Ascending aorta (tissue), 2 donors: ENCODE data around the gene PCARE. TPM values are rescaled to one million over a fixed set of nuclear protein-coding genes. Genes with fewer than 3 reads are reported as not detected.

ENCODE experiments used
- DNase-seq, 2 donors: peaks; one replicate each; pipeline ENCODE4 v3.0.0-alpha.2; 2019; ENCODE audit warnings: low spot score in 2 of 2
- H3K27ac ChIP-seq, 2 donors: fragments of 200-600 bp; sonication (generic); one replicate each; pipeline ENCODE4 v1.5.1; 2016 to 2017; ENCODE audit warnings: mild to moderate bottlenecking in 1 of 2
- H3K27me3 ChIP-seq: fragments of 200-600 bp; sonication (generic); one replicate; pipeline ENCODE4 v1.5.1; 2017
- H3K36me3 ChIP-seq, 2 donors: fragments of 200-600 bp; sonication (generic); one replicate each; pipeline ENCODE4 v1.5.1; 2016
- H3K4me1 ChIP-seq, 2 donors: fragments of 200-600 bp; sonication (generic); one replicate each; pipeline ENCODE4 v1.5.1; 2016 to 2017; ENCODE audit warnings: mild to moderate bottlenecking in 1 of 2
- H3K4me3 ChIP-seq, 2 donors: fragments of 200-600 bp; sonication (generic); one replicate each; pipeline ENCODE4 v1.5.1; 2016 to 2017; ENCODE audit warnings: mild to moderate bottlenecking in 1 of 2
- H3K9me3 ChIP-seq, 2 donors: fragments of 200-600 bp; sonication (generic); one replicate each; pipeline ENCODE4 v1.5.1; 2016
- intact Hi-C: fragments of 100-400 bp; cut with DNase I; formaldehyde crosslinking; loops from one replicate; pipeline ENCODE4 v1.15.1; 2023
- total RNA-seq: library from RNA; depleted of rRNA; stranded (reverse); fragments of >200 nt; gene quantifications from one replicate; pipeline ENCODE4 v1.1.0, GENCODE V29; 2016
- TF ChIP-seq, protein P1 (sequence below), 3 experiments: fragments of 200-600 bp in 2 of 3; fragments of 450-650 bp in 1 of 3; sonication (generic) in 2 of 3; IDR thresholded peaks; one replicate each; pipeline ENCODE4 v1.5.1; 2016 to 2019; ENCODE audit warnings: antibody characterized with exemption in 3 of 3, mild to moderate bottlenecking in 1 of 3, moderate library complexity in 1 of 3

Gene PCARE
- total RNA-seq, 1 donor from 2014 or later, result not detected

DNA sequence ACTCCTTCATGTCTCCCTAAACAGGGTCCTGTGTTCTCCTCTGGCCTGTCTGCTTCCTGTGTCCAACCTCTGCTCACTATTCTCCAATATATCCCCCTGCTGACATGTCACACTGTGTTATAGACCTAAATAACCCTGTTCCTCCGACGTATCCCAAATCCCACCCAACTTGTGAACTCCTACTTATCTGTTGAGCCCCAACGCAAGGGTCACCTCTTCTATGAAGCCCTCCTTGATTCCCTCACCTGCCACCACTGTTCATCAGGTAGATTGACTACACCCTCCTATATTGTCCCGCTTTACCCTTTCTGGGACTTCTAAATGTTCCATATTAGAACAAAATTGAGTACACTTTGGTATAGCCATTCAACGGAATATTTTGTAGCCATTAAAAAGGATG is 42.1 kb downstream of the PCARE start:
- intact Hi-C loops, result no loop called here
- no peak for DNase-seq
- H3K27me3 ChIP-seq, result no peaks in the 10 kb centered on the region
- H3K36me3 ChIP-seq, result no peaks in the 10 kb centered on the region
- no peaks in the 10 kb centered on the region for H3K9me3 ChIP-seq
- no peak overlapping the region for H3K27ac ChIP-seq
- no peaks in the 10 kb centered on the region for H3K4me1 ChIP-seq
- TF ChIP-seq, protein P1, sequence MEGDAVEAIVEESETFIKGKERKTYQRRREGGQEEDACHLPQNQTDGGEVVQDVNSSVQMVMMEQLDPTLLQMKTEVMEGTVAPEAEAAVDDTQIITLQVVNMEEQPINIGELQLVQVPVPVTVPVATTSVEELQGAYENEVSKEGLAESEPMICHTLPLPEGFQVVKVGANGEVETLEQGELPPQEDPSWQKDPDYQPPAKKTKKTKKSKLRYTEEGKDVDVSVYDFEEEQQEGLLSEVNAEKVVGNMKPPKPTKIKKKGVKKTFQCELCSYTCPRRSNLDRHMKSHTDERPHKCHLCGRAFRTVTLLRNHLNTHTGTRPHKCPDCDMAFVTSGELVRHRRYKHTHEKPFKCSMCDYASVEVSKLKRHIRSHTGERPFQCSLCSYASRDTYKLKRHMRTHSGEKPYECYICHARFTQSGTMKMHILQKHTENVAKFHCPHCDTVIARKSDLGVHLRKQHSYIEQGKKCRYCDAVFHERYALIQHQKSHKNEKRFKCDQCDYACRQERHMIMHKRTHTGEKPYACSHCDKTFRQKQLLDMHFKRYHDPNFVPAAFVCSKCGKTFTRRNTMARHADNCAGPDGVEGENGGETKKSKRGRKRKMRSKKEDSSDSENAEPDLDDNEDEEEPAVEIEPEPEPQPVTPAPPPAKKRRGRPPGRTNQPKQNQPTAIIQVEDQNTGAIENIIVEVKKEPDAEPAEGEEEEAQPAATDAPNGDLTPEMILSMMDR (IDR thresholded peaks at IDR 0.05), result no peak
- H3K4me3 ChIP-seq, result no peak overlapping the region

DNA sequence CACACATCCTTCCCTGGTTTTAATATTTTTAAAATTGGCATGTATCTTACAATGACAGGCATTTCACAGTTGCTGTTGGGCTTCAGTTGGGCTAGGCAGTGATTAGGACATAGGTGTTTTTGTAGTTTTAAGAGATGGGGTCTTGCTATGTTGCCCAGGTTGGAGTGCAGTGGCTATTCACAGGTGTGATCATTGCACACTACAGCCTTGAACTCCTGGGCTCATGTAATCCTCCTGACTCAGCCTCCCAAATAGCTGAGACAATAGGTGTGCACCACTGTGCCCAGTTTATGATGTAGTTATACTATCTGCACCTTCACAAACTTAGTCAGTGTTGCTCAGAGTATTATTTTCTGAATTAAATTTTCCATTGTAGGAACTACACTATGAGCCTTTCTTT is 43.3 kb downstream of the PCARE start:
- intact Hi-C loops, result no loop called here
- Histone ChIP-seq H3K27me3 (no peaks in the 10 kb centered on the region), H3K36me3 (no peaks in the 10 kb centered on the region), H3K27ac (no peak overlapping the region), H3K4me3 (no peak overlapping the region), H3K4me1 (no peaks in the 10 kb centered on the region), H3K9me3 (no peaks in the 10 kb centered on the region)
- TF ChIP-seq, protein P1 (IDR thresholded peaks at IDR 0.05), result no peak
- no peak for DNase-seq

DNA sequence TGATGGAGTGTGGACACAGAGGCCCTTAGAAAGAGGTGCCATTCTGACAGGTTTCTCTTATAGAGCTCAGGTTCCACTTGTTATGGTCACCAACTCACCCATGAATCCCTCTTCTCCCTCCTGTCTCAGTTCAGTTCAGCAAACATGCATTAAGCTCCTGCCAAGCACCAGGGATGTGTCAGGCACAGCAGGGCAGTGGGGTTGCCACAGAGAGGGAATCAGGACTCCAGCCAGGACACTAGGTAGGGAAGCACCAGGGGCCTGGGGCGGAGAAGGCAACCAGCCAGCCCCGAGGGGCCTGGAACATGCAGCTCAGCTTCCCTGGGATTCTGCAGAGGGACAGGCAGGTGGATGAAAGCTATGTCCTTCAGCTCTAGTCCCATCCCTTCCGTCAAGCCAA is 48.6 kb downstream of the PCARE start:
- no peak for DNase-seq
- H3K4me1 ChIP-seq, result no peaks in the 10 kb centered on the region
- no peaks in the 10 kb centered on the region for H3K9me3 ChIP-seq
- TF ChIP-seq, protein P1 (IDR thresholded peaks at IDR 0.05), result no peak
- no peak overlapping the region for H3K4me3 ChIP-seq
- H3K27ac ChIP-seq, result no peak overlapping the region
- intact Hi-C loops, result no loop called here
- H3K27me3 ChIP-seq, result no peaks in the 10 kb centered on the region
- no peaks in the 10 kb centered on the region for H3K36me3 ChIP-seq

DNA sequence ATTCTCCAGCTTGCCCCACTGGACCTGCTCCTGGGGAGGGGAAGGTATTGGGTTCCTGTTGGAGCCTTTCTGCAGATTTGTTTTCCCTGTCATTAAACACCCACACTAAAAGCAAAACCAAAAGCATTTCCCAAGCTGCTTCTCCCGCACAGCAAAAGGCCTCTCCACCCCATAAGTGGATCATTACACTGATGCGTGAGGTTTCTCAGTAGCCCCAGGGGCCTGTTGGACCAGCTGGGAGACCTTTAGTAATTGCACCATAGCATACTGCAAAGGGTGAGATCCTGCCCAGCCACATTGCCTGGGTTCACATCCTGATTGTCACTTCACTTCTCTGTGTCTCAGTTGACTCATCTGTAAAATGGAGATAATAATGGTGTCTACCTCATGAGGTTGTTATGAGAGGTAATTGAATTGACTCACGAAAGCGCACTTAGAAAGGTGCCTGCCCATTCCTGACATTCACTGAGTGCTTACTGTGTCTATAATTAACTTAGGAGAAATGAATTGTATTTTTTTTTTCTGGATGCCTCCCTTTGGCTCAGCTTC is 49.4 kb downstream of the PCARE start:
- Histone ChIP-seq H3K27ac (no peak overlapping the region), H3K36me3 (no peaks in the 10 kb centered on the region), H3K4me3 (no peak overlapping the region), H3K9me3 (no peaks in the 10 kb centered on the region), H3K4me1 (no peaks in the 10 kb centered on the region), H3K27me3 (no peaks in the 10 kb centered on the region)
- DNase-seq, result no peak
- TF ChIP-seq, protein P1 (IDR thresholded peaks at IDR 0.05), result no peak
- intact Hi-C loops, result no loop called here

DNA sequence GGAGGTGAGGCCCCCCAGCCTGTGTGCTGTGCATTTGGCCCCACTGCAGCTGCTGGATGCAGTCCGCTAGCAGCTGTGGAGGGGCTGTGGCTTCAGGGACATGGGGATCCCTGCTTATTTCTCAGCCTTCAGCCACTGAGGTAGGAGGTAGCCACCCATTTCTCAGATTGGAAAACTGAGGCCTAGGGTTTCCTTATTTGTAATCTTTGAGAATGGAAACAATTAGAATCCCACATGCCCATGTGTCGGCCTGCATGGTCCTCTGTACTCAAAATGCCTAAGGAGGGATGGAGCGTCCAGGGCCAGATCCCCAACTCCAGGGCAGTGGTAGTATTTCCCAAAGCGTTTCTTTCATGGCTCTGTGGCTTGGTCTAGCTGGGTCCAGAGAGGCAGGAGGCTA is 51.1 kb downstream of the PCARE start:
- DNase-seq, result no peak
- Histone ChIP-seq H3K4me3 (no peak overlapping the region), H3K4me1 (no peaks in the 10 kb centered on the region), H3K9me3 (no peaks in the 10 kb centered on the region), H3K36me3 (no peaks in the 10 kb centered on the region), H3K27ac (no peak overlapping the region), H3K27me3 (no peaks in the 10 kb centered on the region)
- TF ChIP-seq, protein P1 (IDR thresholded peaks at IDR 0.05), result no peak
- intact Hi-C loops, result no loop called here

DNA sequence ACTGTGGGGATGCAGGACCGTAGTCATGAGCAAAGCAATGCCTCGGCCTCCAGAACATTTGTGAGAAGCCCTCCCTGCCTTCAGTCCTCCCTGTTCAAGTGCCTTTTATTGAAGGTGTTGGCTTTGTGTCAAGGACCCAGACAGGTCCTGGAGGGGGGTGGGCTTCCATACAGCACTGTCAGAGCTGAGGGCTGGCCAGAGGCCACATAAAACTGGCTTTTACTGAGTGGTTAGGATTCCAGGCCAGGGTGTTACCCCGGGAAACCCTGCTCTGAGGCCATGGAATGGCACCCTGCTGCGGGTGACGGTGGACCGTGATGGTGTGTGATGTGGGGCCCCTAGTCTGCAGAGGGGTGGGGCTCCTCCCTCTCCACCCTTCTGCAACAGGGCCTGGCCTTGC is 51.6 kb downstream of the PCARE start:
- H3K27me3 ChIP-seq, result no peaks in the 10 kb centered on the region
- intact Hi-C loops, result no loop called here
- H3K4me3 ChIP-seq, result no peak overlapping the region
- H3K4me1 ChIP-seq, result no peaks in the 10 kb centered on the region
- no peaks in the 10 kb centered on the region for H3K9me3 ChIP-seq
- H3K36me3 ChIP-seq, result no peaks in the 10 kb centered on the region
- no peak for DNase-seq
- TF ChIP-seq, protein P1 (IDR thresholded peaks at IDR 0.05), result no peak
- H3K27ac ChIP-seq, result no peak overlapping the region
